Memory B cell (primary cell): ENCODE results near the gene GOSR2.

Experiments
- ATAC-seq: fragments of 150-1000 bp; cut with Tn5 transposase; 2 replicates; pipeline ENCODE4 v1.10.0; 2021; ENCODE audit warnings: low read depth, mild to moderate bottlenecking, moderate library complexity
- DNase-seq, 2 donors: peaks; one replicate each; pipeline ENCODE4 v3.0.0; 2022; ENCODE audit warnings: low spot score in 2 of 2
- H3K27ac Mint-ChIP-seq: one replicate; pipeline ENCODE4 v1.8.0; 2022; ENCODE audit warnings: mild to moderate bottlenecking, moderate library complexity, mixed read lengths
- H3K27me3 Mint-ChIP-seq: one replicate; pipeline ENCODE4 v1.8.0; 2022; ENCODE audit warnings: mixed read lengths
- H3K36me3 Mint-ChIP-seq: one replicate; pipeline ENCODE4 v1.8.0; 2022; ENCODE audit warnings: mild to moderate bottlenecking, mixed read lengths
- H3K4me1 Mint-ChIP-seq: one replicate; pipeline ENCODE4 v1.8.0; 2022; ENCODE audit warnings: mixed read lengths
- H3K4me3 Mint-ChIP-seq: one replicate; pipeline ENCODE4 v1.8.0; 2022; ENCODE audit warnings: mild to moderate bottlenecking, moderate library complexity, mixed read lengths
- H3K9me3 Mint-ChIP-seq: one replicate; pipeline ENCODE4 v1.8.0; 2022; ENCODE audit warnings: mixed read lengths

Gene GOSR2

GRCh38 chr17:46922804-46923635, at the start of gene GOSR2:
Gene GOSR2, plus strand, starts transcription at chr17:46923160. Its CDS starts 33 bp downstream, at chr17:46923193.
- DNase-seq (peak; percentile 93 to 98), ATAC-seq (peak; percentile 93)
- H3K4me1 Mint-ChIP-seq, result peaks cover 33% of the 10 kb centered on the region
- peaks cover 3% of the 10 kb centered on the region for H3K36me3 Mint-ChIP-seq
- peak within 1 kb of the TSS; percentile 91 for H3K4me3 Mint-ChIP-seq
- H3K27me3 Mint-ChIP-seq, result no peaks in the 10 kb centered on the region
- H3K27ac Mint-ChIP-seq, result peak within 1 kb of the TSS; percentile 98
- no peaks in the 10 kb centered on the region for H3K9me3 Mint-ChIP-seq

DNA sequence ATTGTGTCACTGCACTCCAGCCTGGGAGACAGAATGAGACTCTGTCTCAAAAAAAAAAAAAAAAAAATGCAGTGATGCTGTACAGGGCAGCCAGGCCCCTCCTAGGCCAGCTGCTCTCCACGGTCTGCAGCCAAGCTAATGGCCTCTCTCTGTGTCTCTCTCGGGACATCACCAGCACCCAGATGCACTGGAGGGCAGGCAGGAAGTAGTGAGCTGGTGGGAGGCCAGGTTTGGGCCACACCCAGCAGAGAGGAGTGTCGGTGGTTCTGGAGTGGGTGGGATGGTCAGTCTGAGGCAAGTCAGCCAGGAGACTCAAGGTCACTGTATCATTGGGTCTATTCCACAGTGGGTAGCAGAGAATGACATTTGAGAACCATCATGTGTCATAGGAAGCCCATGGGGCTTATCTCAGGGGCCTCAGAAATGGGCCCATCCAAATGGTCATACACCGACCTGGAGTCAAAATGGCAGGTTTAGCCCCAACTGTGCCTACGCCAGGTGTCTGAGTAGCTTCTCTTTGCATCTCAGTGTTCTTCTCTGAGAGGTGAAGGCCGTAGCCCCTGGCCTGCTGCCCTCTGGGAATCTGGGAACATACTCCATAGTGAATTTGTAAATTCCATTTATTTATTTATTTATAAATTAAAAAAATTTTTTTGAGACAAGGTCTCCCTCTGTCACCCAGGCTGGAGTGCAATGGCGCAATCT, 48.9 kb upstream of the GOSR2 start:
- Mint-ChIP-seq H3K4me1 (peaks cover 3% of the 10 kb centered on the region), H3K36me3 (no peaks in the 10 kb centered on the region), H3K27me3 (no peaks in the 10 kb centered on the region), H3K9me3 (no peaks in the 10 kb centered on the region), H3K27ac (no peak overlapping the region), H3K4me3 (no peak overlapping the region)
- ATAC-seq (no peak), DNase-seq (no peak)

- Mint-ChIP-seq H3K4me3 (no peak overlapping the region), H3K27ac (no peak overlapping the region), H3K4me1 (peaks cover 3% of the 10 kb centered on the region), H3K36me3 (no peaks in the 10 kb centered on the region), H3K9me3 (no peaks in the 10 kb centered on the region), H3K27me3 (peaks cover under 1% of the 10 kb centered on the region)
- ATAC-seq (no peak), DNase-seq (no peak)
These were observed 48.1 kb upstream of the GOSR2 start for GRCh38 chr17:46874906-46875305.

- Mint-ChIP-seq H3K4me1 (peaks cover 3% of the 10 kb centered on the region), H3K27me3 (peaks cover 2% of the 10 kb centered on the region), H3K27ac (no peak overlapping the region), H3K4me3 (no peak overlapping the region), H3K36me3 (no peaks in the 10 kb centered on the region), H3K9me3 (no peaks in the 10 kb centered on the region)
- DNase-seq, result no peak
- no peak for ATAC-seq
These were observed 47.1 kb upstream of the GOSR2 start for GRCh38 chr17:46875849-46876352.

DNA sequence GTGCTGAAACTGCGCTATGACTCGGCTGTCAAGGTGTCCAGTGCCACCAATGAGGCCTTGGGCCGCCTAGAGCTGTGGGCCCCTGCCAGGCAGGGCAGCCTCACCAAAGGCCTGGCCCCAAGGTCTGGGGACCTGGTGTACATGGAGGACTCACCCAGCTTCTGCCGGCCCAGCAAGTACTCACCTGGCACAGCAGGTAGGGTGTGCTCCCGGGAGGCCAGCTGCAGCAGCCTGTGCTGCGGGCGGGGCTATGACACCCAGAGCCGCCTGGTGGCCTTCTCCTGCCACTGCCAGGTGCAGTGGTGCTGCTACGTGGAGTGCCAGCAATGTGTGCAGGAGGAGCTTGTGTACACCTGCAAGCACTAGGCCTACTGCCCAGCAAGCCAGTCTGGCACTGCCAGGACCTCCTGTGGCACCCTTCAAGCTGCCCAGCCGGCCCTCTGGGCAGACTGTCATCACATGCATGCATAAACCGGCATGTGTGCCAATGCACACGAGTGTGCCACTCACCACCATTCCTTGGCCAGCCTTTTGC, 46.5 kb upstream of the GOSR2 start:
- peak; percentile 79 for ATAC-seq
- Mint-ChIP-seq H3K4me1 (peaks cover 3% of the 10 kb centered on the region), H3K9me3 (no peaks in the 10 kb centered on the region), H3K27me3 (peaks cover 2% of the 10 kb centered on the region), H3K27ac (no peak overlapping the region), H3K36me3 (no peaks in the 10 kb centered on the region), H3K4me3 (no peak overlapping the region)
- no peak for DNase-seq

- no peak for ATAC-seq
- Mint-ChIP-seq H3K36me3 (no peaks in the 10 kb centered on the region), H3K4me1 (peaks cover 3% of the 10 kb centered on the region), H3K27me3 (peaks cover 2% of the 10 kb centered on the region), H3K27ac (no peak overlapping the region), H3K4me3 (no peak overlapping the region), H3K9me3 (no peaks in the 10 kb centered on the region)
- no peak for DNase-seq
These were observed 46.0 kb upstream of the GOSR2 start for GRCh38 chr17:46876926-46877325.

DNA sequence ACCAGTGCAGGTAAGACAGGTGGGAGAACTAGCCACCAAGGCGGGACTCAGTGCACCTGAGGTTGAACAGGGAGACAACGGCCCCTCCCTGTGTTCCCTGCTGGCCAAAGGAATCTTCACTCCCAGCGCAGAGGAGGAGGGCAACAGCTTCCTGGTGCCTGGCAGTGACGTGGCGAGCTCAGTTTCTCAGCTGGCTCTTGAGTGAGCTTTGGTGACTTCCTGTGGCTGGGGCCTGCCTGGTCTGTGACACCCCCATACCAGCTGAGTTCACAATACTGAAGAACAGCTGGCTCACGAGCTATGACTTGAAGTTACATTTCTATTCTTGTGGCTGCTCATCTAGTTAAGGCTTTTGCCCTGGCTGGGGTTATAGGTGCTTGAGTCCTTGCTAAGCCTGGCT, 45.5 kb upstream of the GOSR2 start:
- DNase-seq (no peak), ATAC-seq (no peak)
- Mint-ChIP-seq H3K4me3 (no peak overlapping the region), H3K36me3 (no peaks in the 10 kb centered on the region), H3K9me3 (no peaks in the 10 kb centered on the region), H3K27ac (no peak overlapping the region), H3K4me1 (peaks cover 3% of the 10 kb centered on the region), H3K27me3 (peaks cover 2% of the 10 kb centered on the region)

DNA sequence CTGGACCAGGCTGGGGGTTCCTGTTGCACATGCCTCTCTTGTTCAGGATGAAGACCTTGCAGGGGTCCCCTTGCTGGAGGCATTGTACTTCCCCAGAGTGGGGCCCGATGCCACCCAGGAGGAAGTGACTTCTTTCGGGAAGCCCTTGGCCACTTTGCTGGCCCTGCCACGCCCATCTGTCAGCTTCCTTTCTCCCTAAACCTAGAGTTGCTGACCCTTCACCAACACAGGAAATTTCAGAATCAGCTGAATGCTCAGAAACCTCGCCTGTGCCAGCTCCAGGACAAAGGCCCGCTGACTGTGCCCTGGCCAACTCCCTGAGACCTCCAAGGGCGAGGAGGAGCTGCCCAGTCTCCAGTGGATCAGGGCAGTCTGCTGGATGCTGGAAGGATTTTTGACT, 44.9 kb upstream of the GOSR2 start:
- ATAC-seq, result no peak
- DNase-seq, result no peak
- Mint-ChIP-seq H3K9me3 (no peaks in the 10 kb centered on the region), H3K36me3 (no peaks in the 10 kb centered on the region), H3K4me1 (peaks cover 3% of the 10 kb centered on the region), H3K27me3 (peaks cover 2% of the 10 kb centered on the region), H3K4me3 (no peak overlapping the region), H3K27ac (no peak overlapping the region)

- no peak overlapping the region for H3K27ac Mint-ChIP-seq
- H3K27me3 Mint-ChIP-seq, result peaks cover 2% of the 10 kb centered on the region
- DNase-seq (no peak), ATAC-seq (no peak)
- no peaks in the 10 kb centered on the region for H3K4me1 Mint-ChIP-seq
- H3K4me3 Mint-ChIP-seq, result no peak overlapping the region
- H3K9me3 Mint-ChIP-seq, result no peaks in the 10 kb centered on the region
- no peaks in the 10 kb centered on the region for H3K36me3 Mint-ChIP-seq
These were observed 43.9 kb upstream of the GOSR2 start for GRCh38 chr17:46879101-46879500.

DNA sequence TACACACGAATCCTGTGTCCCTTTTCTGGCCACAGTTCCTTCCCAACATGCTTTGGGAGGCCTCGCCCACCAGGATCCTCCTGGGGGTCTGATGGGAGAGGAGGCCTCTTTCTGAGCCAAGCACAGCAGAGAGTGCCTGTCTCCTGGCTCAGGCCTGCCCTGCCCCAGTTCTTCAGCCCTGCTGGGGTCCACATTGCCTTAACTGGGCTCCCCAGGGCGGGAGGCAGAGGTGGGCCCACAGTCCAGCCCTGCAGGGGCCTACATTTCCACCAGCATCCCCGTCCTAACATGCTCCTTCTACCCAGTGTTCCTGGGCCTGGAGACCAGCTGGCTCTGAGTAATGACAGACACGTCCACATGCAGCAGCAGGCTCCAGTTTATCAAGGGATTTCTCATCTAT, 41.9 kb upstream of the GOSR2 start:
- H3K4me3 Mint-ChIP-seq, result no peak overlapping the region
- DNase-seq (no peak), ATAC-seq (no peak)
- H3K4me1 Mint-ChIP-seq, result no peaks in the 10 kb centered on the region
- no peaks in the 10 kb centered on the region for H3K36me3 Mint-ChIP-seq
- no peak overlapping the region for H3K27ac Mint-ChIP-seq
- peaks cover 7% of the 10 kb centered on the region for H3K27me3 Mint-ChIP-seq
- H3K9me3 Mint-ChIP-seq, result no peaks in the 10 kb centered on the region

DNA sequence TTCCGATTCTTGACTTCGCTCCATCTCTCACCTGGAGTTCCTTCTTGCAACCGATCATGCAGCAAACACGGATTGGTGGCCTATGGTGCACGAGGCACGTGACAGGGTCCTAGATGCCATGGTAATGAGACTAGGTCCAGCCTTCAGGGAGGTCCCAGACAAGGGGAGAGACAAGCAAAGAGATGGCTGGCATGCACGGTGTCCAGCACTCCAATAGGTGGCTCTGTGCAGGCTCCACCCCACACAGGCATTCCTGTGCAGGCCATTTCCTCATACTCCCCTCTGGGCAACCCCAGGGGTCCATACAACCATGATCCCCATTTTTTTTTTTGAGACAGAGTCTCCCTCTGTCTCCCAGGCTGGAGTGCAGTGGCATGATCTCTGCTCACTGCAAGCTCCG, 40.3 kb upstream of the GOSR2 start:
- no peaks in the 10 kb centered on the region for H3K4me1 Mint-ChIP-seq
- no peak overlapping the region for H3K27ac Mint-ChIP-seq
- no peaks in the 10 kb centered on the region for H3K9me3 Mint-ChIP-seq
- DNase-seq, result no peak
- H3K4me3 Mint-ChIP-seq, result no peak overlapping the region
- ATAC-seq, result no peak
- H3K36me3 Mint-ChIP-seq, result no peaks in the 10 kb centered on the region
- peaks cover 9% of the 10 kb centered on the region for H3K27me3 Mint-ChIP-seq

DNA sequence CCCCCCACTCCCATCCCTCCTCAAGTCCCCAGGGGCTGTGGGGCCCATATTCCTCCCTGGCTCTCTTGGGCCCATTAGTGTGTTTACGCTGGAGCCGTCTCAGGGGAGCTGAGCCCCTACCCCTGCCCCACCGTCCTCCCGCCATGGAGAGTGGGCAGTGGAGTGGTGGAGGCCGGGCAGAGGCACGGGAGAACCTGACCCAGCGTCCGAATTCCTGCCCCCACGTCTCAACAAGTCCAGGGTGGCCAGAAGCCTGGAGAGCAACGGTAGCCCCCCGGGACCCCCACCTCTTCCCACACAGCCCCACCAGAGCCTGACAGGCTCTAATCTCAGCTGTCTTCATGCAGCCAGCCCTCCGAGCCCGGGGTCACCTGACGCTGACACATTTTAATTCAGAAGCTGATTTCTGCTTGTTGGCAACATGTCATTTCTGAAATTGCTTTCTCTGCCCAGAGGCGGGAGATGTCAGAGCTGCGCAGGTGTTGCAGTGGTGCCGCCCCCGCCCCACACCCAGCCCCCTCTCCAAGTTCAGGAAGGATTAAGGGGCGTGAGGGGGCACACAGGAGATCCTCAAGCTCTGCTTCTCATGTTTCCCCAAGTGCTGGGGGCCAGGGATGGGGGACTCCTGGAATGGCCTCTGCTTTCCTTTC, 39.0 kb upstream of the GOSR2 start:
- no peaks in the 10 kb centered on the region for H3K36me3 Mint-ChIP-seq
- ATAC-seq (no peak), DNase-seq (no peak)
- no peaks in the 10 kb centered on the region for H3K9me3 Mint-ChIP-seq
- no peaks in the 10 kb centered on the region for H3K4me1 Mint-ChIP-seq
- H3K27me3 Mint-ChIP-seq, result peaks cover 9% of the 10 kb centered on the region
- no peak overlapping the region for H3K27ac Mint-ChIP-seq
- no peak overlapping the region for H3K4me3 Mint-ChIP-seq

GRCh38 chr17:46884552-46884951, 38.4 kb upstream of the GOSR2 start:
- ATAC-seq, result no peak
- Mint-ChIP-seq H3K4me3 (no peak overlapping the region), H3K27me3 (peaks cover 9% of the 10 kb centered on the region), H3K36me3 (no peaks in the 10 kb centered on the region), H3K27ac (no peak overlapping the region), H3K4me1 (no peaks in the 10 kb centered on the region), H3K9me3 (no peaks in the 10 kb centered on the region)
- no peak for DNase-seq
